Fibroblast of peridontal ligament (primary cell): ENCODE measurements around the gene GIT1.

Experiments
- DNase-seq: peaks from one replicate; pipeline ENCODE4 v3.0.0-alpha.2; 2010; ENCODE audit errors: extremely low read depth

Gene GIT1

GRCh38 chr17:29616300-29617048 lies 27.0 kb upstream of the GIT1 start:
- DNase-seq = no peak

DNA sequence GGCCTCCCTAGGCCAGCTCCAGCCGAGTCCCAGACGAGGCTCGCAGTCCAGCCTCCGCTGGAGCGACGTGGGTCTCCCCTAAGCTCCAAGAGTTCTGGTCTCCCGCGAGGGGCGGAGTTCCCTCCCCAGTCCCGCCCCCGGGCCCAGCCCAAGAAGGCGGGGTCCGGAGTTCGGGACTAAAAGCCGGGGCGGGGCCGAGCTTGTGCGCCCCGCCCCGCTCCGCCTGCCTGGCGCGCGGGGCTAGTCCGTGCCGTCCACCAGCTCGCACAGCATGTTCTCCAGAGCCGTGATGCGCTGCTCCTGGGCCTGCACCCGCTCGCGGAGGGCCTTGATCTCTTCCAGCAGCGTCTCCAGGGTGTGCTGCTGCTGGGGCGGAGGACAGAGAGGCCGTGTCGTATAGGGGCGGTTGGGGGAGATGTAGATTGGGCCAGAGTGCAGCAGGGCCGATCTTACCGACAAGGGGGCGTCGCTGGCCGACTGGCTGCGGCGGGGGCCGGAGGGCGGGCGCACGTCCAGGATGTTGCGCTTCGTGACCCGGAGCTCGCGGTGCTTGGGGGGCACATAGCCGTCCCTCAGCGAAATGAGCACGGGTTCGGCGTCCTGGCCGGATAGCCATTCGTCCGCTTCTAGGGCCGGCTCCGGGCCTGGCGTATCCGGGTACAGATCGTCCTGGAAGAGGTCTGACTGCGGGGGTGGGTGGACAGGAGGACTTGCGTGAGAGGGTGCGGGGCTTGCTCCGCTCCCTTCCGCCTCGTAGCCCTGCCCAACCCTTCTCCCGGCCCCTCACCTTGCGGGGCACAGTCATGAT lies 26.2 kb upstream of the GIT1 start:
- DNase-seq = peak; percentile 66

DNA sequence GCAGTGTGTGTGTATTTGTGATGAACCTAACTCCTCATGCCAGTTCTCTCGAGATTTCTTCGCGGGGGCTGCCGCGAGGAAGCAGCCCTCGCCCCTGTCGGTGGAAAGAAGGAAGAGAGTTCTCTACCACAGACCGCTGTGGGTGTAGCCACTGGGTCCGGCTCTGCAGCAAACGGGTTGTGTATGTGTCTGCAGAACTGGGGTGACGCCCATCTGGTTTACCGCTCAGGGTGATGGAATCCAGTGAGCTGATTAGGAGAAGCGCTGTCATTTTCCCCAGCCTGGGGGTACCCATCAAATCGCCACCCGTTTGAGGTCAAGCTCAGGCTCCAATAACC lies 25.6 kb upstream of the GIT1 start:
- no peak for DNase-seq

DNA sequence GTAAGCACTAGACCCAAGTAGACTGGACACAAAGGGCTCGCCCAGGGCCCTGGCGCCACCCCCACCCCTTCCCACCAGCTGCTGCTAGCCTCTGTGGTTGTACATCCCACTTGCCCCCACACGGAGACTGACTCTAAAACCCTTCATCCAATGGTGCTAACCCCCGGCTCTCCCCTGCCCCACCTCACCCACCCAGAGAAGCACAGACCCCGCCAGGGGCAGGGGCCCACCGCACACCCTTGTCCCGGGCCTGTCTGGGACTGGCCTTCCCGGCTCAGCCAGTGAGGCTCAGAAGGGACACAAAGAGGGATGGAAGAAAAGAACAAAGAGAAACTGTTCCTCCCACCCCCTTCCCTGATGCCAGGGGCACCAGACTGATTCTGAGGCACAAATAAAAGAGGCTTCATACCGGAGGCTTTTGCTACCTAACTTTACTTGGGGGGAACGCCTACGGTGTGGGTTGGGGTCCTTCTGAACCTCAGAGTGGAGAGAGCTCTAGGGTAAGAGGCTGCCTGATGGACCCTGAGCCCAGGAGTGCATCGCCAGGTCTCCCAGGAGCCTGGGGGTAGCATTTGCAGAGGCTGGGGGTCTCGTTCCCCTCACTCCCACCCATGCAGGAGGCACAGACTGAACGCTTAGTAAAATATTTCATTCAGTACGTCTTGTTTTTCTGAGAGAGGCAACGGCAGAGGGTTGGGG lies 25.1 kb upstream of the GIT1 start:
- DNase-seq = no peak

DNA sequence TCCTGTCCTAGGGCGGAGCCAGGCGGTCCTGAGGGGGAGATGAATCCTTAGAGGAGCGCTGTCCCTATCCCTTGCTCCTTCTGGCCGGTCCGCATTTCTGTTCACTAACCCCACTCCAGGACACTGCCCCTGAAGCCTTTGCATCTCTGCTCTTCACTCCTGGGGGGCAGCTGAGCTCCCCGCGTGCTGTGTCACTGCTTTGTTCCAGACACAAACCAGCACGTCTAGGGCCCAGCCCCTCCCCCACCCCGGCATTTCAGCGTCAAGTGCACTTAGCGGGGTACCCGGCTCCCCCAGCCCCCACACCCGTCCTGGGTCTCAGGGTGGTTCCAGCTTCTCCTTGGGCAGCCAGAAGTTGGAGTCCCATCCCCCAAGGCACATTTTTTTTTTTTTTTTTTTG lies 24.4 kb upstream of the GIT1 start:
- DNase-seq = no peak

DNA sequence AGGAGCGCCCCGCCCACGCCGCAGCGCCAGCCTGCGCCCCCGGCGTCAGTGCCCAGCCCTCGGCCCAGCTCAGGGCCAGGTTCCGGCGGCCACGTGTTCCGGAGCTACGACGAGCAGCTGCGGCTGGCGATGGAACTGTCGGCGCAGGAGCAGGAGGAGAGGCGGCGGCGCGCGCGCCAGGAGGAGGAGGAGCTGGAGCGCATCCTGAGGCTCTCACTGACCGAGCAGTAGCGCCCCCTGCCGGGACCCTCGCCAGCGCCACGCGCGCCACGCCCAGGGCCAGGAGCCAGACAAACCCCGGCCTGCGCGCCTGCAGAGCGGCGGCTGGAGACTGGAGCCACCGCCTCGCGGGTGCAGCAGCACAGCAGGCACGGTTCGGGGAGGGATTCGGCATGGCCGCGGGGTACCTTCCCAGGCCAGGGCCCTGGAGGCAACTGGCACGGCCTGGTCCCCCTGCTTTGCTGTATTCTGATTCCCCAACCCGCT lies 23.9 kb upstream of the GIT1 start:
- DNase-seq = peak; percentile 63

DNA sequence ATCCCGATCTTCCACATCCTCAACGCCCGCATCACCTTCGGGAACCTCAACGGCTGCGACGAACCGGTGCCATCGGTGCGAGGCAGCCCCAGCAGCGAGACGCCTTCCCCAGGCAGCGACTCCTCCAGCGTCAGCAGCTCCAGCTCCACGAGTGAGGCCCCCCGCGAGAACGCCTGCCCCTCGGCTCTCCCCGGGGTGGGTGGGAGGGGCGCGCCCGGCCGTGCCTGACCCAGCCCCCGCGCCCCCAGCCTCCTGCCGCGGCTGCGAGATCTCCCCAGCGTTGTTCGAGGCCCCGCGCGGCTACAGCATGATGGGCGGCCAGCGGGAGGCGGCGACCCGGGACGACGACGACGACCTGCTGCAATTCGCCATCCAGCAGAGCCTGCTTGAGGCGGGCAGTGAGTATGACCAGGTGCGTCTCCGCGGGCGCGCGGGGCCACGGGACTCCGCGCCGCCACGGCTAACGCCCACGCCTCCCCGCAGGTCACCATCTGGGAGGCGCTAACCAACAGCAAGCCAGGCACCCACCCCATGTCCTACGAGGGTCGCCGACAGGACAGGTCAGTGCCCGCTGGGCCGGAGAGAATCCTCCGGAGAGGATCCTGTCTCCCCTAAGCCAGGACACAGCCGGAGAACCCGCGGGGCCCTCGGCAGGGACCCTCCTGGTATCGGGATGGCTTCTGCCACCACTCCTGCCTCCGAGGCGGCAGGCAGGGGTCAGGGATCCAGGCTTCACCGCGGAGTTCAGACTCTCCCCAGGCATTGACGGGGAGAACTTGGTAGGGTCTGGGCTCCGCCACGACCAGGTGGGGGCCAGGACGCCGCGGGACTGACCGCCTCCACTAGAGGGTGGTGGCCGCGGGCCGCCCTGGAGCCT lies 23.2 kb upstream of the GIT1 start:
- no peak for DNase-seq

GRCh38 chr17:29612094-29612403 lies 22.6 kb upstream of the GIT1 start:
- DNase-seq = no peak

- no peak for DNase-seq
These were observed 22.1 kb upstream of the GIT1 start for GRCh38 chr17:29611351-29612093.

DNA sequence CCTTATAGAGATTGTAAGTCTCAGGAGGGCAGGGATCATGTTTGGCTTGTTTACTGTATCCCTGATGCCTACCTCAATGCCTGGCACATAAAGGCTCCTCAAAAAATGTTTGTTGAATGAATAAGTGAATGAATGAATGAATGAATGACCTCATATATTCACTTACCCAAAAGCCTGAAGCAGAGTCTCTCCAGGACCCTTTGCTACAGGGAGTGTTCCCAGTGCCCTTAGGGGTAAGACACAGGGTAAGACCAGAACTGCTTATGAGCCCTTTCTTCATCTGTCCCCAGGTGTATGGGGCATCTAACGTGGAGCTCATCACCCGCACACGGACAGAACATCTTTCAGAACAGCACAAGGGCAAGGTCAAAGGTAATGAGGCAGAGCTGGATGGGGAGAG lies 20.9 kb upstream of the GIT1 start:
- no peak for DNase-seq

GRCh38 chr17:29608986-29609385 lies 19.5 kb upstream of the GIT1 start:
- no peak for DNase-seq

- DNase-seq = no peak
These were observed 18.2 kb upstream of the GIT1 start for GRCh38 chr17:29607557-29608195.

GRCh38 chr17:29603109-29603674 lies 13.7 kb upstream of the GIT1 start:
- no peak for DNase-seq

GRCh38 chr17:29597361-29598172 lies 8.1 kb upstream of the GIT1 start:
- DNase-seq = no peak

DNA sequence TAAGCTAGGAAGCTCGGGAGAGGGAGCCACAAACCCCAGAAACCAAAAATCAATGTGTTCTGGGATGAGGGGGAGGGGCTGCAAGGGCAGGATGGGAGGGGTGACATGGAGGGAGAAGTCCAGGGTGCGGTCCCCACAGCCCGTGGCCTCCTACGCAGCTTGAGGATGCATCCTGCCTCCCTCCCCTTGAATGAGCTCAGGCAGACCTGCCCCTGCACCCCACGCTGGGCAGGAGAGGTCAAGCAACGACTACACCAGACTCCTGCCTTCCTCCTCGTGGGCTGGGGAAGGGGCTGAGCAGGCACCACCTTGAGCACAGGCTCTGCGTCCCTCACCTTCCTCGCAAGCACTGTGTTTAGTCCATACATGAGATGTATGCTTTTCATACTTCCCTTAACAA lies 7.4 kb upstream of the GIT1 start:
- DNase-seq = no peak

DNA sequence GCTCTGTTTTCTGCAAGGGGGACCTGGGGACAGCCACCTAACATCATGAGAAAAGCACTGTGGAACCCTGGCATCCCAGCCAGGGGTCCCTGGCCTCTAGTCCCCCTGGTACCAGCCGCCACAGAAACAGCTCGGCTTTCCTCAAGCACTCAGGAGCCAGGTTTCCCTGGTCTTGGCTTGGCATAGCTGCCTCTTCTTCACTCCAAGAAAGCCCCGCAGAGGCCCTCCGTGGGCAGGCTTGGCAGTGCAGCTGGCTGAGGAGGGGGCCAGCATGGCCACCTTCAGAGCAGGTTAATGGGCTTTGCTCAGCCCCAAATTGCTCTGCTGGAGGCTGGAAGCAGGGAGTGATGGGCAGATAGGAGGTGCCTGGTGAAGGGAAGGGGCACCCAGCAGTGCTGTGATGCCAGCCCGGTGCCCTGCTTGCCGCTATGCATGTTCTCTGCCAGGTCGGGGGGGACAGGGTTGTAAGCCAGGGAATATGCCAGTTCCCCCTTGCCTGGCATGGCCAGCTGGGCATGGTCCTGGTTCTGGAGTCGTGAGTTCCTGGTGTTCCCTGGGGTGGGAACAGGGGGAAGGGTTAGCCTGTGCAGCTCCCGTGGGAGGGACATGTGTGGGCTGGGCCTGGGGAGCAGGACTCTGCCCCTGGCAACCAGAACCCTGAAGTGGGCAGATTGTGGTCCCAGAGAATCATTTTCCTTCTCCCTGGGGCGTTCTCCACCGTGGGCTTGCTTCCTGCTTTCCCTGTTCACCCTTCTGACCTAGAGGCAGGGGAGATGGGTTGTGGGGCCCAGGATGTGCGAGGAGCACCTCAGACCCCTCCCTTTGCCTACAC lies 6.7 kb upstream of the GIT1 start:
- no peak for DNase-seq

DNA sequence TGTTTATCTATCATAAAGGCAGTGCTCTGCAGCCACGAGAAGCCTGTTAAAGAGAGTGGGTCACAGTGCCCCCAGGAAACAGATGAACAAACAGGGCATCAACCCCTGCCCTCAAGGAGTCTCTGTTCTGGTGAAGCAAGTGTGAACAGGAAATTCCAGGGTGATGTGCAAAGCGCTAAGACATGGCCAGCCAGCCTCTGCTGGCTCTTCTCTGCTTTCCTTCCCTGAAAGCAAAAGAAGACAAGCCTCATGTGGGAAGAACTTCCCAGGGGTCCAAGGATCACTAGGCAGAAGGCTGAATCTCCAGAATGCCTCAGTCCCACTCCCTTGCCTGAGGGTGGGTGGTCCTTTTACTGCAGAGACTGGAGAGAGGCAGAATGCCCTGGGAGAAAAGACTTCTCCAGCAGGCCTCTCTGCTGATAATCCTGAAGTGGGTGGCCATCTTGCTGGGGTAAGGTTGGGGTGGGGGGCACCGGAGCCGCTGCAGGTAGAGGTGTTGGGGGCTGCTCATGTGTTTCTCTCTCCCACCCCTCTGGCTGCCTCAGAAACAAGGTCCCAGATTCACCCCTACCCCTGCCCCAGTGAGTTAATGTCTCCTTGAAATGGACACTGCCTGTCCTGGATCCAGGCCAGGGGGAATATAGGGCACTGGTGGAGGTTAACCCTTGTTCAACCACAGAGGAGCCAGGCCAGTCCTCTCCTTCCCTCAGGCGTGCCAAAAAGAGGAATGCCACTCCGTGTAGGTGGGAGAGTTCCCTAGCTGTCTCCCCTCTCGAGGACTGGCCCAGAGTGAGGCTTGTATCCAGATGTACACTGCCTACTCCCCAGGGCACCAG lies 5.9 kb upstream of the GIT1 start:
- DNase-seq = no peak
